OCI-LY1 (cell line): Measurements from ENCODE around the gene BRIP1.

Source experiments
- H2AFZ ChIP-seq: fragments of 200-600 bp; sonication (generic), shearing (Covaris generic); 2 replicates; pipeline ENCODE4 v1.6.0; 2014; ENCODE audit warnings: antibody characterized with exemption, mild to moderate bottlenecking, low read length
- H3F3A ChIP-seq: fragments of 200-600 bp; sonication (generic), shearing (Covaris generic); 2 replicates; pipeline ENCODE4 v1.6.0; 2014; ENCODE audit warnings: mild to moderate bottlenecking, antibody characterized with exemption, low read length, moderate library complexity; ENCODE audit not compliant: insufficient read depth
- H3K27ac ChIP-seq: fragments of 200-600 bp; sonication (generic); 2 replicates; pipeline ENCODE4 v1.5.1; 2014; ENCODE audit warnings: low read length, mixed run types, mild to moderate bottlenecking, low read depth; ENCODE audit not compliant: poor library complexity, severe bottlenecking
- H3K27me3 ChIP-seq: fragments of 200-600 bp; sonication (generic); 2 replicates; pipeline ENCODE4 v1.6.0; 2014; ENCODE audit warnings: antibody characterized with exemption, mild to moderate bottlenecking, low read length, moderate library complexity; ENCODE audit not compliant: insufficient read depth
- H3K36me3 ChIP-seq: fragments of 200-600 bp; sonication (generic); 2 replicates; pipeline ENCODE4 v1.6.1; 2014; ENCODE audit warnings: mild to moderate bottlenecking, antibody characterized with exemption, low read length, moderate library complexity, mixed read lengths; ENCODE audit not compliant: insufficient read depth
- H3K4me1 ChIP-seq: fragments of 200-600 bp; sonication (generic); 2 replicates; pipeline ENCODE4 v1.5.1; 2014; ENCODE audit warnings: mild to moderate bottlenecking, low read length, moderate library complexity; ENCODE audit not compliant: insufficient read depth, severe bottlenecking
- H3K4me2 ChIP-seq: fragments of 200-600 bp; sonication (generic), shearing (Covaris generic); 2 replicates; pipeline ENCODE4 v1.6.1; 2014; ENCODE audit warnings: low read length
- H3K4me3 ChIP-seq: fragments of 200-600 bp; sonication (generic); 2 replicates; pipeline ENCODE4 v1.5.1; 2014; ENCODE audit warnings: low read length, low read depth, mild to moderate bottlenecking, mixed read lengths; ENCODE audit not compliant: poor library complexity, severe bottlenecking
- H3K79me2 ChIP-seq: fragments of 200-600 bp; shearing (Covaris generic); 2 replicates; pipeline ENCODE4 v1.6.1; 2016; ENCODE audit warnings: mixed run types, low read length, mixed read lengths; ENCODE audit not compliant: insufficient read depth
- H3K9ac ChIP-seq: fragments of 200-600 bp; sonication (generic), shearing (Covaris generic); 2 replicates; pipeline ENCODE4 v1.6.1; 2014; ENCODE audit warnings: mild to moderate bottlenecking, low read length, mixed read lengths
- H3K9me2 ChIP-seq: fragments of 200-600 bp; sonication (generic), shearing (Covaris generic); 2 replicates; pipeline ENCODE4 v1.6.1; 2014; ENCODE audit warnings: low read depth, mild to moderate bottlenecking, low read length, mixed read lengths
- H3K9me3 ChIP-seq: fragments of 200-600 bp; shearing (Covaris generic); 2 replicates; pipeline ENCODE4 v1.6.1; 2014; ENCODE audit warnings: low read length, mixed read lengths
- H4K20me1 ChIP-seq: fragments of 200-600 bp; sonication (generic), shearing (Covaris generic); 2 replicates; pipeline ENCODE4 v1.6.0; 2016; ENCODE audit warnings: mild to moderate bottlenecking, low read length; ENCODE audit not compliant: insufficient read depth
- CTCF ChIP-seq: fragments of 200-600 bp; sonication (generic), shearing (Covaris generic); IDR thresholded peaks from 2 replicates; pipeline ENCODE4 v1.5.1; 2017; ENCODE audit warnings: mild to moderate bottlenecking, antibody characterized with exemption, low read length, moderate library complexity, mixed read lengths
- EZH2 ChIP-seq: fragments of 200-600 bp; sonication (generic), shearing (Covaris generic); IDR thresholded peaks from 2 replicates; pipeline ENCODE4 v1.8.0; 2017; ENCODE audit warnings: borderline replicate concordance, mixed run types, mild to moderate bottlenecking, antibody characterized with exemption, low read length, moderate library complexity, mixed read lengths

Gene BRIP1

GRCh38 chr17:61659437-61659836 is 203.9 kb downstream of the BRIP1 start:
- H3K9me3 ChIP-seq, result no peaks in the 10 kb centered on the region
- TF ChIP-seq CTCF (no peak), EZH2 (no peak)
- no peak overlapping the region for H3K27ac ChIP-seq
- no peak overlapping the region for H2AFZ ChIP-seq
- no peaks in the 10 kb centered on the region for H3K36me3 ChIP-seq
- no peaks in the 10 kb centered on the region for H4K20me1 ChIP-seq
- H3K9ac ChIP-seq, result no peak overlapping the region
- no peak overlapping the region for H3K4me2 ChIP-seq
- H3K27me3 ChIP-seq, result no peaks in the 10 kb centered on the region
- H3K4me1 ChIP-seq, result no peaks in the 10 kb centered on the region
- no peaks in the 10 kb centered on the region for H3F3A ChIP-seq
- H3K9me2 ChIP-seq, result no peaks in the 10 kb centered on the region
- H3K4me3 ChIP-seq, result no peak overlapping the region
- H3K79me2 ChIP-seq, result no peaks in the 10 kb centered on the region

GRCh38 chr17:61658183-61658582 is 205.1 kb downstream of the BRIP1 start:
- no peaks in the 10 kb centered on the region for H3K27me3 ChIP-seq
- H3K4me1 ChIP-seq, result no peaks in the 10 kb centered on the region
- TF ChIP-seq EZH2 (no peak), CTCF (no peak)
- H3K79me2 ChIP-seq, result no peaks in the 10 kb centered on the region
- no peak overlapping the region for H3K9ac ChIP-seq
- H3K36me3 ChIP-seq, result no peaks in the 10 kb centered on the region
- no peaks in the 10 kb centered on the region for H3K9me2 ChIP-seq
- no peak overlapping the region for H2AFZ ChIP-seq
- no peak overlapping the region for H3K4me3 ChIP-seq
- no peaks in the 10 kb centered on the region for H3K9me3 ChIP-seq
- H3F3A ChIP-seq, result no peaks in the 10 kb centered on the region
- H3K4me2 ChIP-seq, result no peak overlapping the region
- H4K20me1 ChIP-seq, result no peaks in the 10 kb centered on the region
- no peak overlapping the region for H3K27ac ChIP-seq

- no peak overlapping the region for H3K9ac ChIP-seq
These were observed 206.0 kb downstream of the BRIP1 start for GRCh38 chr17:61657338-61657737.

More at GRCh38 chr17:61657338-61657737, 206.0 kb downstream of the BRIP1 start:
- no peaks in the 10 kb centered on the region for H3K4me1 ChIP-seq
- no peaks in the 10 kb centered on the region for H4K20me1 ChIP-seq
- no peaks in the 10 kb centered on the region for H3K36me3 ChIP-seq
- H3K4me3 ChIP-seq, result no peak overlapping the region
- no peaks in the 10 kb centered on the region for H3K27me3 ChIP-seq
- TF ChIP-seq CTCF, result no peak
- no peaks in the 10 kb centered on the region for H3K9me2 ChIP-seq
- H2AFZ ChIP-seq, result no peak overlapping the region
- no peaks in the 10 kb centered on the region for H3K79me2 ChIP-seq
- no peaks in the 10 kb centered on the region for H3K9me3 ChIP-seq
- H3K27ac ChIP-seq, result no peak overlapping the region
- H3K4me2 ChIP-seq, result no peak overlapping the region
- no peaks in the 10 kb centered on the region for H3F3A ChIP-seq
